Smooth muscle cell of trachea (primary cell): ENCODE measurements around the gene HTN3. TPM values are rescaled to one million over a fixed set of nuclear protein-coding genes. Genes with fewer than 3 reads are reported as not detected.

Source experiments
- total RNA-seq: library from RNA; depleted of rRNA; stranded (reverse); fragments of >200 nt; gene quantifications from 2 replicates; pipeline ENCODE4 v1.2.1, GENCODE V29; 2014

HTN3 gene
- not detected in 2 replicates for total RNA-seq

GRCh38 chr4:70028159-70028558 lies at the start of gene HTN3:
Gene HTN3 (plus strand): TSS chr4:70028459. CDS start chr4:70030741, 2,282 bp downstream.

GRCh38 chr4:69995526-69996016 lies 32.7 kb upstream of the HTN3 start, which contains the start of gene STATH:
Gene STATH (plus strand): TSS chr4:69995966. CDS start chr4:69998438, 2,472 bp downstream.

GRCh38 chr4:70050138-70050537 lies 21.9 kb downstream of the HTN3 start, which contains the start of gene HTN1:
Gene HTN1 (plus strand): TSS chr4:70050438. CDS start chr4:70053077, 2,639 bp downstream.

Other genes starting within 250 kb of the HTN3 start
- gene SULT1E1, start 168.3 kb upstream of the HTN3 start, total RNA-seq = 0.44 TPM in 1 of 2 replicates, not detected in the other
- gene CSN1S1, start 97.4 kb upstream of the HTN3 start, total RNA-seq = not detected in 2 replicates
- gene CSN2, start 62.7 kb upstream of the HTN3 start, total RNA-seq = not detected in 2 replicates
- gene STATH, start 32.5 kb upstream of the HTN3 start, total RNA-seq = not detected in 2 replicates
- gene HTN1, start 22.0 kb downstream of the HTN3 start, total RNA-seq = not detected in 2 replicates
- gene PRR27, start 125.8 kb downstream of the HTN3 start, total RNA-seq = not detected in 2 replicates
- not detected in 2 replicates for gene ODAM, start 167.3 kb downstream of the HTN3 start, total RNA-seq
- not detected in 2 replicates for gene FDCSP, start 197.7 kb downstream of the HTN3 start, total RNA-seq
- not detected in 2 replicates for gene CSN3, start 214.1 kb downstream of the HTN3 start, total RNA-seq